ENCODE results near the gene KLHDC4.
"Not testable (repeated sequence)": the region's sequence is repeated elsewhere in the genome, so short reads cannot be mapped to it uniquely, and the experiment has no call there.

The KLHDC4 gene

DNA sequence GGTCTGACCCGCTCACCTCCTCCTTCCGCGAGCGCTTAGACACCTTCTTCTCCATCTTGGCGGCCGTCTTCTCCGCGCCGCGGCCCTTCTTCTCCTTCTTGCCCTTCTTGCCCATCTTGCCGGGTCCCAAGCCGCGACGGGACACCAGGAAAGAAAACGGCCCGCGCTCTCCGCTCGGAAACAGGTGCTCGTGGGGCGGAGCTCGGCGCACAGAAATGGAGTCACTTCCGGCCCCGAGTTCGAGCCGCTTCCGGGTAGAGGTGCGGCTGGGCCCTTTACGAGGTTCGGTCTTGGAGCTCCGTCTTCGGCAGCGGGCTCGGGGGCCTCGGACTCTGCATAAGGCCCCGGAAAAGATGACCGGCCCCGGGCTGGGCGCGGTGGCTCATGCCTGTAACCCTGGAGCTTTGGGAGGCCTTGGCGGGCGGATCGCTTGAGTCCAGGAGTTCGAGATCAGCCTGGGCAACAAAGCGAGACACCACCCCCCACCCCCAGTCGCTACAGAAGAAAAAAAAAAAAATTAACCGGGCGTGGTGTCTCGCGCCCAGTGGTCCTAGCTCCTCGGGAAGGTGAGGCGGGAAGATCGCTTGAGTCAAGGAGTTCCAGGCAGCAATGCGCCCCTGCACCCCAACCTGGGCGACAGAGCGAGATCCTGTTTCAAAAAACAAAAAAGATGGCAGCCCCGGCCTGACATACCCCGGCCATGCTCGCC lies at the start of gene KLHDC4:
TSS of gene KLHDC4 (minus strand) at position 211 of the 709 bp plus-strand sequence. CDS start at position 115, 96 bp downstream.
- DNase-seq (ENCODE audit: low spot score): peak; percentile 95

- no peak for DNase-seq (ENCODE audit: low spot score)
Measured at GRCh38 chr16:87815567-87815966, 49.8 kb upstream of the KLHDC4 start.

DNA sequence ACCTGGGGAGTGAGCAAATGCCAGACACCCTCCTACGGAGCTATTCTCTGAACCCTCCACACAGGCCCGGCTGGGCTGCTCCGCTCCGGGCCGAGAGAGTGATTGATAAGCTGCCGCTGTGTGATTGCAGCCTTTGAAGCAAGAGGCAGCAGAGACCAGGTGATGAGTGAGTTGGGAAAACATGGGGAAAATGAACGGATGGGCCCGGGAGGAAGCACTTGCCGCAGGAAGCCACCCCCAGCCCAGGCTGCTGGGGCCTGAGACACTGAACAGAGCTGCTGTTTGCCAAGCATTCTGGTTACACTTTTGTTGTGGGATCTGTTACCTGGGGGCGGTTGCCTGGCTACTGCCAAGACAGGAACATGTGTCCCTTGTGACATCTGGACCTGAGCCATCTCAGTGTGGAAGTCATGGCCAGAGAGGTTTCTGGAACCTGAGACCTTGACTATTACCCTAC lies 46.4 kb upstream of the KLHDC4 start:
- DNase-seq (ENCODE audit: low spot score): no peak

GRCh38 chr16:87811454-87811853 lies 45.7 kb upstream of the KLHDC4 start:
- DNase-seq (ENCODE audit: low spot score): not testable (repeated sequence)

DNA sequence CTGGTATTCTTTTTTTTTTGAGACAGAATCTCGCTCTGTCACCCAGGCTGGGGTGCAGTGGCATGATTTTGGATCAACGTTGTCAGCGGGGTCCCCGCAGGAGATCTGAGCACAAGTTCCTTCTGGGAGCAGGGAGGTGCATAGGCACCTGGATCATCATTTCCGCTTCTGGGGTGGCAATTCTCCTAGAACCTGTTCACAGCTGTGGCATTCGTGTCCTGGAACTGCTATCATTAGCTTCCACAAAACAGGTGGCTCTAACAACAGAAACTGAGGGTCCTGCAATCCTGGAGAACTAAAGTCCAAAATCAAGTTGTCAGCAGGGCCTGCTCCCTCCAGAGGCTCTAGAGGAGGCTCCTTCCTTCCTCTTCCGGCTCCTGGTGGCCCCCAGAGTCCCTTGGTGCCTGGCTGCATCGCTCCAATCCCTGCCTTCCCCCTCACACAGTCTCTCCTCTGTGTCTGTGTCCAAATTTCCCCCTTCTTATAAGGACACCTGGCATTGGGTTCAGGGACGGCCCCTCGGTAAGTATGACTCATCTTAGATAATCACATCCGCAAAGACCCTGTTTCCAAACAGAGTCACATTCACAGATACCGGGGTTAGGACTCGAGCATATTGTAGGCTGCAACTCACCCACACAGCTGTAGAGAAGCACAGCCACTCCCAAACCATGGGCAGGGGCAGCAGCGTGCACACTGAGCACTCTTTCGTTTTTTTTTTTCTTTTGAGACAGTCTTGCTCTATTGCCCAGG lies 43.5 kb upstream of the KLHDC4 start:
- DNase-seq (ENCODE audit: low spot score): no peak

DNA sequence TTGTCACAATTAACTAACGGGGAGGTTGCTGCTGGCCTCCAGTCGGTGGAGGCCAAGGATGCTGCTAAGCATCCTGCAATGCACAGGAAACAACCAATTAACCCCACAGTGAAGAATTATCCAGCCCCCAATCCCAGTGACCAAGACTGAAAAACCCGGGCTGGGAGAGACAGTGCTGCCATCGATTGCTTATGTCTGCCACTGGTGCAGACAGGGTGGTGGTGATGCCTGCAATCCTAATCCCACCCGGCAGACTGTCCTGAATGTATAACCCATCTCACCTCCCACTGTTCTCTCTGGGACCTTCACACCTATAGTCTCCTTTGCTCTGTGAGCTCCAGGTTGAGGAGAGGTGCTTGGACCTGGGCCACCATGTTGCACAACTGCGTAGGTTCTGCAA lies 42.3 kb upstream of the KLHDC4 start:
- no peak for DNase-seq (ENCODE audit: low spot score)

- peak; percentile 88 for DNase-seq (ENCODE audit: low spot score)
Measured at GRCh38 chr16:87806641-87807546, 41.1 kb upstream of the KLHDC4 start.

- DNase-seq (ENCODE audit: low spot score): no peak
Measured at GRCh38 chr16:87806261-87806640, 40.5 kb upstream of the KLHDC4 start.

- DNase-seq (ENCODE audit: low spot score): no peak
Measured at GRCh38 chr16:87803385-87803784, 37.6 kb upstream of the KLHDC4 start.

DNA sequence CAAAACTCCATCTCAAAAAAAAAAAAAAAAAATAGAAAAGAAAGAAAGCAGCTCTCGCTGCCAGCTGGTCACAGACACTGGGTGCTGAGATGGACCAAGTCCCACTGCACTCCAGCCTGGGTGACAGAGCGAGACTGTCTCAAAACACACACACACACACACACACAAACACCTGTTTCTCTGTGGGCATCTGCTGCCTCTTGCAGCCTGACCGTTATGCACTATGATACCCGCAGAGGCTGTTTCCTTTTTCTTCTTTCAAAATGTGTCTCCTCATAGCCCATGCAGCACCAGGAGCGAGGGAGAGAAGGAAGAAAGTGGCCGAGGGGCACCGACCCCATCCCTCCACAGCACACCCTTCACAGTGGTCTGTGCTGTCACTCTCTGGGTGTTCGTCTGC lies 36.9 kb upstream of the KLHDC4 start:
- DNase-seq (ENCODE audit: low spot score): no peak

GRCh38 chr16:87801679-87802259 lies 36.0 kb upstream of the KLHDC4 start:
- no peak for DNase-seq (ENCODE audit: low spot score)

DNA sequence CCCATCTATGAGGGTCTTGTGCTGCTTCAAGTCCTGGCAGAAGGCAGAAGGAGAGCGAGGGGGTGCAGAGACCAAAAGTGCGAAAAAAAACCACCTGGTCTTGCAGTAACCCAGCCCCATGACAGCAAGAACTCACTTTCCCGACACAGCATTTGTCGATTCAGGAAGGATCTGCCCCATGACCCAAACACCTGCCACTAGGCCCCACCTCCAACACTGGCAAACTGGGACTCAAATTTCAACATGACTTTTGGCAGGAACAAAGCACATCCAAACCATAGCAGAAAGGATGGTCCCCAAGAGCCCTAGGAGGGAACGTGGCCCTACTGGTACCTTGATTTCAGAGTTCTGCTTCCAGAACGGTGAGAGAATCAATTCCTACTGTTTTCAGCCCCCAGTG lies 34.7 kb upstream of the KLHDC4 start:
- DNase-seq (ENCODE audit: low spot score): no peak

- DNase-seq (ENCODE audit: low spot score): no peak
Measured at GRCh38 chr16:87795336-87795735, 29.6 kb upstream of the KLHDC4 start.

DNA sequence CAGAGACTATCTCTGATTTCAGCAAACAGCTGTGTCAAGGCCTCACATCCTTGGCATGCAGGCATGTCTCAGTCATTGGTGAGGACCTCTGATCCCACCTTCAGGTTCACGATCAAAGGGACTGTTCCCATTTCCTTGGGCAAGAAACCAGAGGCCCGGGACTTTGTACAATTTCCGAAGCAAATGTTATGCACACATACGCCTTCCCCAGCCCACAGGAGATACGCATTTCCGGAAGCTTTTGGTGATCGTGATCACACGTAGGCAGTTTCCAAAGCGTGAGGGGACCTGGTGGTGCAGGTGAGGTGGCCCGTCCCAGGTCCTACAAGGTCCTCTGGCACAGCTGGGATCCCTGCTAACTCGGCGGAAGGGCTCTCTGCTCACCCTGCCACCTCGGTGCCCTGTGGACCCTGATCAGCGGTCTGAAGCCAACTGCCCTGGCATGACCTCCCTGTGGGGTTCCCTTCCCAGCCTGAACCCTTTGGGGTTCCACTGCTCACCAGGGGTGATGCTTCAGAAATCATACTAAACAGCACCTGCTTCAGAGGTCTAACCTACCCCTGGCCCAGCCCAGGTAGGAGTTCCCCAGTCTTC lies 28.8 kb upstream of the KLHDC4 start:
- DNase-seq (ENCODE audit: low spot score): no peak

DNA sequence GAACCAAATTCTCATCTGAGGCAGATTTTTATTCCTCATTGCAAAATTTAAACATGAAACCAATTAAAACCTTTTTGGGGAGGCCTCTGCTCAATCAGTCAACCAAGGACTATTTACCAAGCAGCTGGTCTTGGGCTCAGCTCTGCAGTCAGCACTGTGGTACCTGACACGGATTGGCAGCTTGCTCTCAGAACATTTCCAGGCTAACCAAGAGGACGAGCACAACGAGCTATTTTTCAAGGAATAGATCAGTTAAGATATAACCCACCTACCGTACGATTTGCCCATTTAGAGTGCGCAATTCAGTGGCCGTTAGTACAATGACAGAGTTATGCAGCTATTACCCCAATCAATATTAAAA lies 26.4 kb upstream of the KLHDC4 start:
- no peak for DNase-seq (ENCODE audit: low spot score)

DNA sequence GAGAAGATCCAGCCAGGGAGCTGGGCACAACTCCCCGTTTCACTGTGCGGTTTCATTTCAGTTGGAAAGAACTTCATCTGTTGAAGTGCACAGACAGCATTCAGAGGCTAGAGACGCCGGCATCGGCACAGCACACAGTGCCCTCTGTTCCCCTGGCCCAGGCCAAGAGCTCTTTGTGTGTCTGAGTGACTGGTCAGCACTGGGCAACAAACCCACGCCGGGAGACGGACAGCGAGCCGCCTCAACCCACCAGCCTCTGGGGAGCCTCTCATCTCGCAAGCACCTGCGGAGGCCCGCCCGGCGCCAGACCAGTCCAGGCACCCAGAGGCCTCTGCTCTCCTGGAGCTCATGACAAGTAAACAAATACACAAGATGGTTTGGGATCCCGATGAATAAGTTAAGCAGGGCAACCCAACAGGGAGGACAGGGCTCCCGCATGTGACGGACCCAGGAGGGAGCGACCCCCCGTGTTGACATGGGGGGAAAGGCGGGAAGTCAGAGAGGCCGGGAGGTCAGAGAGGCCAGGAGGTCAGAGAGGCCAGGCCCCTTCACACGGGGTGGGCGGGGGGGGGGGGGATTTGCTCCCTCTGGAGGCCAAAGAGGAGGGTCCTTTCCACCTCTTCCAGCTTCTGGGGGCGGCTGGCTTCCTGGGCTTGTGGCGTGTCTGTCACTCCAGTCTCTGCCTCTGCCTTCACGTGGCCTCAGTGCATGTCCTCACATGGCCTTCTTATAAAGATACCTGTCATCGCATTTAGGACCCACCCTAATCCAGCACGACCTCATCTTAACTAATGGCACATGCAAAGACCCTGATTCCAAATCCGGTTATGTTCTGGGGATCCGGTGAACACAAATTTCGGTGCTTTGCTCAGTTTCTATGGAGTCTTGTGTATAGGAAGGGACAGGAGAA lies 25.8 kb upstream of the KLHDC4 start:
- no peak for DNase-seq (ENCODE audit: low spot score)

DNA sequence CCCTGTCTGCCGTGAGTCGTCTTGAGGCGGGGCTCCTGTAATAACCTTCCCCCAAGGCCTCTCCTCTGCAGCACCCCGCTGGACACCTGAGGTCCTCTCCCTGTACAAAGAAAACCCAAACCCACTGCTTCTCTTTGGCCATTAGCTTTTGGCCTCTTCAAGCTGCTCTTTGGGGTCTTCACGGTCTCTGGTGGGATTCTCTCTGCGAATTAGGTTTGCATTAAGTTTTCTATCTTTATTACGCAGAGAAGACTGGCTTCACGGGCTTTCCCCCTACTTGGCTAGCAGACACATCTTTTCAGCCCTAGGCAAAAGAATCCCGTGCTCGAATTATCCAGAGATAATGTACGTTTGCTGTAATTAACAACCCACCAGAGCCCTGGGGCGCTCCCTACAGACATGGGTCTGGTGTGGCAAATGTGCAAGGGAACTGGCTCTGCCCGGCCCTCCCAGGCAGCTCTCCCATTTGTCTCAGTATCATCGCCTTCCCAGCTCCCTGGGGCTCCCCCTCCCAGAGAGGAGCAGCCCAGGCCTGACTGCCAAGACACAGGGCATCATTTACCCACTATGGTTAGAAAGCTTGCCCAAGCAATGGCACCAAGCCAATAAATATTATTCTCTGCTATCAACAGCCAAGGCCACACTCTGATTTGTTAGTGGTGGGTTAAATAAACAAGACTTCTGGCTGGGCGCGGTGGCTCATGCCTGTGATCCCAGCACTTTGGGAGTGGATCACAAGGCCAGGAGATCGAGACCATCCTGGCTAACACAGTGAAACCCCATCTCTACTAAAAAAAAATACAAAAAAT lies 24.7 kb upstream of the KLHDC4 start:
- DNase-seq (ENCODE audit: low spot score): peak; percentile 62

GRCh38 chr16:87789437-87790291 lies 23.9 kb upstream of the KLHDC4 start:
- peak; percentile 86 for DNase-seq (ENCODE audit: low spot score)

Data from AG08396 (cell line).